Left lung (tissue), 10 donors: ENCODE results near the gene SLC22A4. TPM values are rescaled to one million over a fixed set of nuclear protein-coding genes. Genes with fewer than 3 reads are reported as not detected.

Experiments
- ATAC-seq: fragments of 200-7000 bp; cut with Tn5 transposase; one replicate; pipeline ENCODE4 v1.9.1; 2020; ENCODE audit warnings: moderate library complexity
- DNase-seq, 4 donors: peaks; one replicate each; pipeline ENCODE4 v3.0.0-alpha.2; 2013 to 2020
- H3K27ac ChIP-seq, 2 donors: fragments of 200-600 bp; sonication (generic) in 1 of 2; one replicate each; pipeline versions ENCODE4 v1.5.0 to v1.8.0; 2020 to 2021
- H3K27me3 ChIP-seq, 2 donors: fragments of 200-600 bp; sonication (generic) in 1 of 2; one replicate each; pipeline versions ENCODE4 v1.5.0 to v1.8.0; 2020 to 2021
- H3K36me3 ChIP-seq, 2 donors: fragments of 200-600 bp; sonication (generic) in 1 of 2; one replicate each; pipeline versions ENCODE4 v1.5.0 to v1.8.0; 2020 to 2021
- H3K4me1 ChIP-seq, 2 donors: fragments of 200-600 bp; one replicate each; pipeline ENCODE4 v1.8.0; 2021
- H3K4me3 ChIP-seq, 2 donors: fragments of 200-600 bp; sonication (generic) in 1 of 2; one replicate each; pipeline versions ENCODE4 v1.5.0 to v1.8.0; 2020 to 2021; ENCODE audit warnings: mild to moderate bottlenecking in 1 of 2
- H3K9me3 ChIP-seq, 2 donors: fragments of 200-600 bp; sonication (generic) in 1 of 2; one replicate each; pipeline versions ENCODE4 v1.5.0 to v1.8.0; 2020 to 2021
- intact Hi-C, 2 donors: fragments of 100-400 bp; cut with DNase I; formaldehyde crosslinking; loops; one replicate each; pipeline versions ENCODE4 v1.11.2 to v1.14.2; 2022
- polyA plus RNA-seq, 6 donors: library from polyadenylated mRNA; unstranded; fragments of 120-200 nt; gene quantifications; one replicate each; pipeline ENCODE4 v1.2.1, GENCODE V29; 2013; ENCODE audit not compliant: insufficient read length in 6 of 6
- total RNA-seq, 2 donors: library from RNA; stranded (reverse); fragmentation: NEBNext Ultra II Directional; extraction: Animal tissue kit (Norgen Biotek cat#: 25700); gene quantifications; one replicate each; pipeline ENCODE4 v1.2.1, GENCODE V29; 2021
- TF ChIP-seq, protein P1 (sequence below), 2 donors: fragments of 200-600 bp; sonication (generic) in 1 of 2; IDR thresholded peaks; one replicate each; pipeline versions ENCODE4 v1.5.0 to v1.8.0; 2021; ENCODE audit warnings: antibody characterized with exemption in 2 of 2
- donor health status: DM: no; HTN: yes; CAD: no.
- donor health status: DM: no; HTN: no; CAD: no.

The SLC22A4 gene
- total and polyA plus RNA-seq, 8 donors: 1.0 to 10.3 (median 3.4) TPM

DNA sequence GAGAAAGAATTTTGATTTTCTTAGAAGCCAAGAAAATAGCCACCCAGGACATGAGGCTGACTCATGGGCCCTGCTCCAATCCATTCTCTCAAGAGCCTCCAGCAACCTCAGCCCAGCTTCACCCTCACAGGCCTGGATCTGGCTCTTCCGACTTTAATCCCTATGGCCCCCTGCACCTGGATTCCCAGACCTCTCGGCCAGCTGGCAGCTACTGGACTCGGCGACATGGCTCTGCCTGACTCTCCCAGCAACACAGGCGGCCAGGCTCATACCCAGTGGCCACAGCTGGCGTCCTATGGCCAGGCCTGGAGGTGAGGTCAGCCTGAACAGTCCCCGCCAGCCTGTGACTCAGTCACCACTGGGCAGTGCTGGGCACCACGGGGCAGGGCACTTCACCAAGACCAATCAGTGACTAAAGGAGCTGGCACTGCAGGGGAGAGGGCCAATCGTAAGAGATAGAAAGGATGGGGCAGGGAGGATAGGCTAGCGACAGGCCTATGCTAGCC, 42.9 kb upstream of the SLC22A4 start:
- Histone ChIP-seq H3K4me1 (no peaks in the 10 kb centered on the region), H3K36me3 (no peaks in the 10 kb centered on the region), H3K4me3 (no peak overlapping the region), H3K27ac (no peak overlapping the region), H3K9me3 (peaks cover 0 to 5% of the 10 kb centered on the region in 2 donors), H3K27me3 (no peaks in the 10 kb centered on the region)
- TF ChIP-seq, protein P1, sequence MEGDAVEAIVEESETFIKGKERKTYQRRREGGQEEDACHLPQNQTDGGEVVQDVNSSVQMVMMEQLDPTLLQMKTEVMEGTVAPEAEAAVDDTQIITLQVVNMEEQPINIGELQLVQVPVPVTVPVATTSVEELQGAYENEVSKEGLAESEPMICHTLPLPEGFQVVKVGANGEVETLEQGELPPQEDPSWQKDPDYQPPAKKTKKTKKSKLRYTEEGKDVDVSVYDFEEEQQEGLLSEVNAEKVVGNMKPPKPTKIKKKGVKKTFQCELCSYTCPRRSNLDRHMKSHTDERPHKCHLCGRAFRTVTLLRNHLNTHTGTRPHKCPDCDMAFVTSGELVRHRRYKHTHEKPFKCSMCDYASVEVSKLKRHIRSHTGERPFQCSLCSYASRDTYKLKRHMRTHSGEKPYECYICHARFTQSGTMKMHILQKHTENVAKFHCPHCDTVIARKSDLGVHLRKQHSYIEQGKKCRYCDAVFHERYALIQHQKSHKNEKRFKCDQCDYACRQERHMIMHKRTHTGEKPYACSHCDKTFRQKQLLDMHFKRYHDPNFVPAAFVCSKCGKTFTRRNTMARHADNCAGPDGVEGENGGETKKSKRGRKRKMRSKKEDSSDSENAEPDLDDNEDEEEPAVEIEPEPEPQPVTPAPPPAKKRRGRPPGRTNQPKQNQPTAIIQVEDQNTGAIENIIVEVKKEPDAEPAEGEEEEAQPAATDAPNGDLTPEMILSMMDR (IDR thresholded peaks at IDR 0.05): no peak
- DNase-seq (no peak), ATAC-seq (no peak)
- intact Hi-C loops: no loop called here

DNA sequence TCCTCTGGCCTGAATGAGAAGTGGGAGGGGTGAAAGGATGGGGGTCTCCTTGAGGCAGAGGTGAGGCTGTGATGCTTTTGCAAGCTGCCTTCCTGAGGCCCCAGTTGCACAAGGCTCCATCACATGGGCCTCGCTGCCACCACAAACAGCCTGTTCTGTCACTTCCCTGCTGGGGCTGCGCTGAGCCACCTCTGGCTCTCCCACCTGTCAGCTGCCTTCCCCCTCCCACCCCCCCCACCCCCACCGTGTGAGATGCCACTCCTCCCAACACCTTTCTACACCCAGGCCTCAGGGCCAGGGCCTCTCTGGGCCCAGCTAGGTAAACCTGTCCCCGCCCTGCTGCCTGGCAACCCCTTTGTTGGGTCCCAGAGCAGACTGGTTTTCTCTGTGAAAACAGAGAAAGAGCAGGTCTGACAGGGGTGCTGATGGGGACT, 41.2 kb upstream of the SLC22A4 start:
- no peak overlapping the region for H3K4me3 ChIP-seq
- DNase-seq (peak in 1 of 4 donors; percentile 82), ATAC-seq (no peak)
- no peaks in the 10 kb centered on the region for H3K36me3 ChIP-seq
- TF ChIP-seq, protein P1 (IDR thresholded peaks at IDR 0.05): no peak
- H3K27ac ChIP-seq: no peak overlapping the region
- H3K4me1 ChIP-seq: peaks cover 0 to 5% of the 10 kb centered on the region in 2 donors
- intact Hi-C loops: no loop called here
- no peaks in the 10 kb centered on the region for H3K9me3 ChIP-seq
- peaks cover 0 to 16% of the 10 kb centered on the region in 2 donors for H3K27me3 ChIP-seq

DNA sequence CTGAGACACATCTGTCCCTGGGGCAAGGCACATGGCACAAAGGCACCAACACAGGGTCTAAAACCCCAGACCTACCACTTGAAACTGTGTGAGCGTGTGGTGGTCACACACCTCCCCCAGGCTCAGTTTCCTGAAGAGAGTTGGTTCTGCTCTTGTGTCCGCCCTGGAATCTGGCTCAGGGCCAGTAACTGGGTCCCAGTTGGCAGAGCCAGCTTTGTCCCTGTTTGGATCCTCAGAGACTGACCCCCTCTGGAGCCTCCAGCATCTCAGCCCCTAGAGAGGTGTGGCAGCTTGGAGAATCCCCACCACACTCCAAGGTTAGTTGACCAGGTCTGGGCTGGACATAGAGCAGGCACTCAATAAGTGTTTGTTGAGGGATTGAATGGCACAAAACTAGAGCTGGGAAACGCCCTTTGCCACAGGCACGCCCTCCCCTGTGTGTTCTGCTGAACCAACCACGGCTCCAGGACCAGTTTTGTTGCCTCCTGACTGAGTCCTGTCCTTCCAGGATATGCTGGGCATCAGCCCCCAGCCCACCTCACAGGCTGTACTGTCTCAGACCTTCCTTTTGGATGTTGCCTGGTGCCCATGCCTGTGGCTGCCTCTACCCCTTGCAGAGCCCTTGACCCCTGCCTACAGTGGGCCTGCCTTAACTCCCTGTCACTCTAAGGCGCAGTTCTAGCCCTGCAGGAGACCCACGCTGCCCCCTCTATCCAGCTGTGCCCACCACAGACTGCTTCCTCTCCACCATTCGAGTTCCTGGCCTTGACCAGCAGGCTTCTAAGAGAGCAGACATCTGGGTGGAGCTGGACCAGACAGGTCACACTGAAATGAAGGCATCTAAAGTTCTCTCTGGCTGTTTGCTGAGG, 40.5 kb upstream of the SLC22A4 start:
- no peak for DNase-seq
- no peak overlapping the region for H3K4me3 ChIP-seq
- H3K9me3 ChIP-seq: no peaks in the 10 kb centered on the region
- no peaks in the 10 kb centered on the region for H3K36me3 ChIP-seq
- intact Hi-C loops: no loop called here
- peaks cover 0 to 12% of the 10 kb centered on the region in 2 donors for H3K4me1 ChIP-seq
- H3K27ac ChIP-seq: no peak overlapping the region
- H3K27me3 ChIP-seq: peaks cover 0 to 22% of the 10 kb centered on the region in 2 donors
- ATAC-seq: peak; percentile 21
- TF ChIP-seq, protein P1 (IDR thresholded peaks at IDR 0.05): no peak

DNA sequence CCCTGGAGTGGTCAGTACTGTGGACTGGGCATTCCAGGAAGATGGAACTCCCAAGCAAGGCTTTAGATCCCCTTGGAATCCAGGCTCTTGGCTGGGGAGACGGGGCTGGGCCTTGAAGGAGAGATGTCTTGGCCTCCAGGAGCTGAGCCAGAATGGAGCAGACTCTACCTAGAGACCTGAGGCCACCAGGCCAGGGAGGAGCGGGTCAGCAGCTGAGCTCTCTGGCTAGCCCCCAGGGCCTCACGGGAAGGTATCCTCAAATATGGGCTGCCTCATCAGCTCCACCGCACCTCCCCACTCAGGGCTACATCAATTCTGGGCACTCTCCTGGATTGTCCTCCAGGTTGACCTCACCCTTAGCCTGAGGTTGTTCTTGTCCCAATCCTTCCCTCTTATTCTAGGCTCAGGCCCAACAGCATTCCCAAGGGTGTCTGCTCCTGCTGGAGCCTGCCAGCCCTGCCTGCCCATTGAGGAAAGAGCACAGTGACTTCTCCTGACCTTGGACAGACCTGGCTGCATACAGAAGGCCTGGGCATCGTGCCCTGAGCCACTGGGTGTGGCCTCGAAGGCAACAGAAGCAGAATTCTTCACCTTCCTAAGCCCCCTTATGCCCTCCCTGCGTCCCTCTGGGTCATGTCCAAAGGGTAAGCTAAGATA, 39.7 kb upstream of the SLC22A4 start:
- peaks cover 0 to 24% of the 10 kb centered on the region in 2 donors for H3K27me3 ChIP-seq
- no peak for DNase-seq
- no peaks in the 10 kb centered on the region for H3K36me3 ChIP-seq
- H3K4me1 ChIP-seq: peaks cover 0 to 14% of the 10 kb centered on the region in 2 donors
- intact Hi-C loops: no loop called here
- TF ChIP-seq, protein P1 (IDR thresholded peaks at IDR 0.05): no peak
- H3K9me3 ChIP-seq: no peaks in the 10 kb centered on the region
- peak; percentile 3 for ATAC-seq
- no peak overlapping the region for H3K4me3 ChIP-seq
- no peak overlapping the region for H3K27ac ChIP-seq
